EH (cell line): ENCODE measurements around the gene SPATA9.
"Not testable (repeated sequence)": the region's sequence is repeated elsewhere in the genome, so short reads cannot be mapped to it uniquely, and the experiment has no call there.

Experiments
- DNase-seq: peaks from one replicate; pipeline ENCODE4 v3.0.0-alpha.2; 2015; ENCODE audit warnings: low read depth

SPATA9 gene

DNA sequence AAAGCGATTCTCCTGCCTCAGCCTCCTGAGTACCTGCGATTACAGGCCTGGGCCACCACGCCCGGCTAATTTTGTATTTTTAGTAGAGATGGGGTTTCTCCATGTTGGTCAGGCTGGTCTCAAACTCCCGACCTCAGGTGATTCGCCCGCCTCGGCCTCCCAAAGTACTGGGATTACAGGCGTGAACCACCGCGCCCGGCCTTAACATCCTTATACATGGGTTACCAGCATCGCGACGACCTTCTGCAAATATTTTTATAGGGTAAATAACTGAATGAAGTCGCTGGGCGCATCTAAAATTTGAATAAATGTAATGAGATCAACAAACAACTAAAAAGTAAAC is 36.6 kb downstream of the SPATA9 start:
- not testable (repeated sequence) for DNase-seq

DNA sequence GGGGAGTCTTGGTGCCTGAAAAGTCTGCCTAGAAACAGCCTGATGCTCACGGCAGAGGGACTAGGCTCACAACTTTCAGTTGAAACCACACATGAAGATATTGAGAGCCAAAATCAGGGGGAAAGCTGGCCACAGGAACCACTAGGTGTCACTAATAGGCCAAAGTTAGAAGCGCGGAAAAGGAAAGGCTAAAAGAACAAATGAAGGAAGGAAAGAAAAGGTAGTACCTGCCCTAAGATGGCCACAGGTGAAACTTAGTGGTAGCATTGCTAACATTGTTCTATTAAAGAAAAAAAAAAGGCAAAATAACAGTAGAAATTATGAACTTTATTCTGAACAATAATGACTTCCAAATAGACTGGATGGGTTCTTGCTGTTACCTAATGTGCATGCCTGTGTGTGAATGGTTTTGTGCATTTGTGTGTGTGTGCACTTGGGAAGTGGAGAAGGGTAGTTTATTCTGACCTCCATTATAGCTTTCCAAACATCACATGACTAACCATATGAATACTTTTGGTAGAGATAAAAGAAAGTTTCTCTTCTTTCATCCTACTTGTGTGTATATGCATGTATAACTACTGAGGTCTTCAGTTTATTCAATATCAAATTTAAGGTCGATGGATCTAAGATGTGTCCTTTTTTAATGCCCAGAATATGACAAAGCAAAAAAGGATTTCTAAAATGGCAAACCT is 38.3 kb downstream of the SPATA9 start:
- peak; percentile 62 for DNase-seq

DNA sequence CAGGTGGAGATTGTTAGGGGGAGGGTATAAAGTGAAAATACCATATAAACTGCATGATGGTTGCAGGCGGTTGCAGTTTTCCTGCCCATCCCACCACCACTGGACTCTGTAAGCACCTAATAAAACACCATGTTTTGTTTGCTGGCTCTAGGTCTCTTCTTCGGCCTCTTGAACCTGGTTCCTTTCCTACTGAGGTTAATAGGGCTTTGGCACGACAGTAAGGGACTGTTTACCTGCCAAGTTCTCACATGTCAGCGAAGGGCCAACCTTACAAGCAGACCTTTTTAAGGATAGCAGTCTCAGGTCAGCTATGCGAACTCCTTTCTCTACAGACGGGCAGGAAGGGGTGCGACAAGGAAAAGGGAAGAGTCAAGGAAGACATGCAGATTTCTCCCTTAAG is 39.6 kb downstream of the SPATA9 start:
- DNase-seq, result no peak

GRCh38 chr5:95641741-95642220 is 41.0 kb downstream of the SPATA9 start:
- DNase-seq, result peak; percentile 72

GRCh38 chr5:95638632-95639031 is 44.2 kb downstream of the SPATA9 start:
- no peak for DNase-seq

DNA sequence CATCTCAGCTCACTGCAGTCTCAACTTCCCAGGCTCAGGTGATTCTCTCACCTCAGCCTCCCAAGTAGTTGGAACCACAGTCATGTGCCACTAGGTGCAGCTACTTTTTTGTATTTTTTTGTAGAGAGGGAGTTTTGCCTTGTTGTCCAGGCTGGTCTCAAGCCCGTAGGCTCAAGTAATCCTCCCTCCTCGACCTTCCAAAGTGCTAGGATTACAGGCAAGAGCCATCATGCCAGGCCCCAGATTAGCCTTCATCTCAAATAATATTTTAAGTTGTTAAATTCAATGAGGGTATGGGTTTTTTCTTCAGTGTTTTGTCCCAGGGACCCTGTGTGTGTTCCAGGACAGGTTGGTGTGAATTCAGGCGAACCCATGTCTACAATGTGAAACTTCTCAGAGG is 48.7 kb downstream of the SPATA9 start:
- no peak for DNase-seq

- no peak for DNase-seq
Measured at GRCh38 chr5:95633671-95634070, 49.1 kb downstream of the SPATA9 start.

- not testable (repeated sequence) for DNase-seq
Measured at GRCh38 chr5:95632942-95633341, 49.8 kb downstream of the SPATA9 start.

GRCh38 chr5:95631991-95632675 is 50.7 kb downstream of the SPATA9 start:
- DNase-seq, result peak; percentile 86

- DNase-seq, result peak; percentile 86
Measured at GRCh38 chr5:95631255-95631958, 51.4 kb downstream of the SPATA9 start.

- DNase-seq, result no peak
Measured at GRCh38 chr5:95630394-95630917, 52.3 kb downstream of the SPATA9 start.

- no peak for DNase-seq
Measured at GRCh38 chr5:95628933-95629332, 53.9 kb downstream of the SPATA9 start.

DNA sequence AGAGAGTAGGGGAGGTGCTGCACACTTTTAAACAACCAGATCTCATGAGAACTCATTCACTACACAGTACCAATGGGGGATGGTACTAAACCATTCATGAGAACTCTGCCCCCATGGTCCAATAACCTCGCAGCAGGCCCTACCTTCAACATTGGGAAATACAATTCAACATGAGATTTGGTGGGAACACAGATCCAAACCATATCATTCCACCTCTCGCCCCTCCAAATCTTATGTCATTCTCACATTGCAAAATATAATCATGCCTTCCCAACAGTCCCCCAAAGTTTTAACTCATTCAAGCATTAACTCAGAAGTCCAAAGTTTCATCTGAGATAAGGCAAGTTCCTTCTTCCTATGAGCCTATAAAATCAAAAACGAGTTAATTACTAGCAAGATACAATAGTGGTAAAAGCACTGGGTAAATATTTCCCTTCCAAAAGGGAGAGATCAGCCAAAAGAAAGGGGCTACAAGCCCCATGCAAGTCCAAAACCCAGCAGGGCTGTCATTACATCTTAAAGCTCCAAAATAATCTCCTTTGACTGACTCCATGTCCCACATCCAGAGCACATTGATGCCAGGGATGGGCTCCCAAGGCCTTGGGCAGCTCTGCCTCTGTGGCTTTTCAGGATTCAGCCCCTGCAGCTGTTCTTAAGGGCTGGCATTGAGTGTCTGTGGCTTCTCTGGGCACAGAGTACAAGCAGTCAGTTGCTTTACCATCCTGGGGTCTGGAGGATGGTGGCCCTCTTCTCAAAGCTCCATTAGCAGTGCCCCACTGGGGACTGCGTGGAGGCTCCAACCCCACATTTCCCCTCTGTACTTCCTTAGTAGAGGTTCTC is 54.6 kb downstream of the SPATA9 start:
- no peak for DNase-seq

DNA sequence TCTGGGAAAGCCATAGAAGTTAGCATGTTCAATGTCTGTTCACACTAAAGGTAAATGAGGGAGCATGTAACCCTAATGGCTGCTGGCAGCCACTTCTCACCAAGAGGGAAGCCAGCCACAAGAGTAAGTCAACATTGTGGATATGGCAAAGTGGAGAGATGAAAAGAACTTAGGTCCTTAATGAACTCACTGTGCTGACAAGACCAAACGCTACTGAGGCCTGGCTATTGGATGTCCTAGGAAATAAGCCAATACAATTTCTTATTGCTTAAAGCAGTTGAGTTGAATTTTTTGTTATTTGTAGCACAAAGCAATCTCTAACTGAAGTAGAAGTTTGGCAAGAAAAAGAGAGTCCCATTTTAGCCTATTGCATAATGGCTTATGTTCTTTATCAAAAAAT is 56.1 kb downstream of the SPATA9 start:
- no peak for DNase-seq

GRCh38 chr5:95624368-95624767 is 58.4 kb downstream of the SPATA9 start:
- no peak for DNase-seq

- no peak for DNase-seq
Measured at GRCh38 chr5:95623706-95624105, 59.1 kb downstream of the SPATA9 start.

DNA sequence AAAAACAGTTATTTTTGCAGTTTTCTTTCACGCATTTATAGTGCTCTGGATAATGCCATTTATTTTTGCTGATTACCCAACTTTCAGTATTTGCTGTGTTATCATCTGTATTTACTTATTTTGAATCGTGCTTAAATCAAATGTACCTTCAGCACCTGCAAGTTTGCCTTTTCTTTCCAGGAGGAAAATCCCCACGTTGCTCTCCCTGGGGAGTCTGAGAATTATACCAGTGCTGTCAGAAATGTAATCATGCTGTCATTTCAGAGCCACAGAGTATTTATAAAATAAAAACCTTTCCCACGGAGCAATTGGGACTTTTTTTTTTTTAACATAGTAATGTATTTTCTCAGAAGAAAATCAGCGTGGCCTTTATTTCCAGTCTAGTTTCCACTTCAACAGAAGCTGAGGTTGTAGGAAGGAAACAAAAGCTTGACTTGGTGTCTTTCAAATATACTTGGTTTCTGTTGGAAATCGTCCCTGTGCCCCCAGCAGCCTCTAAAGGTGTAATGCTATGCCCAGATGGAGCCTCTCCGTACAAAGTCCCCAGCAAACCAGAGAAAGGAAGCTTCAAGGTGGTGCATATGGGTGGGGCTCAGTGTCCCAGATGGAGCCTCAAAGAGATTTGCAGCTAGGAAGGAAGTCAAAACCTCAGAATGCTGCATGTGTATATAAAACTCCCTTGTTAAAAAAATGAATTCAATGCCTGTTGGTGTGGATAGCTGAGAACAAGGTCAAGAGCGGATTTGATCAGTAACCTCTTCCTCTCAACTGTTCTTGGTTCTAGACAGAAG is 60.8 kb downstream of the SPATA9 start:
- DNase-seq, result no peak

DNA sequence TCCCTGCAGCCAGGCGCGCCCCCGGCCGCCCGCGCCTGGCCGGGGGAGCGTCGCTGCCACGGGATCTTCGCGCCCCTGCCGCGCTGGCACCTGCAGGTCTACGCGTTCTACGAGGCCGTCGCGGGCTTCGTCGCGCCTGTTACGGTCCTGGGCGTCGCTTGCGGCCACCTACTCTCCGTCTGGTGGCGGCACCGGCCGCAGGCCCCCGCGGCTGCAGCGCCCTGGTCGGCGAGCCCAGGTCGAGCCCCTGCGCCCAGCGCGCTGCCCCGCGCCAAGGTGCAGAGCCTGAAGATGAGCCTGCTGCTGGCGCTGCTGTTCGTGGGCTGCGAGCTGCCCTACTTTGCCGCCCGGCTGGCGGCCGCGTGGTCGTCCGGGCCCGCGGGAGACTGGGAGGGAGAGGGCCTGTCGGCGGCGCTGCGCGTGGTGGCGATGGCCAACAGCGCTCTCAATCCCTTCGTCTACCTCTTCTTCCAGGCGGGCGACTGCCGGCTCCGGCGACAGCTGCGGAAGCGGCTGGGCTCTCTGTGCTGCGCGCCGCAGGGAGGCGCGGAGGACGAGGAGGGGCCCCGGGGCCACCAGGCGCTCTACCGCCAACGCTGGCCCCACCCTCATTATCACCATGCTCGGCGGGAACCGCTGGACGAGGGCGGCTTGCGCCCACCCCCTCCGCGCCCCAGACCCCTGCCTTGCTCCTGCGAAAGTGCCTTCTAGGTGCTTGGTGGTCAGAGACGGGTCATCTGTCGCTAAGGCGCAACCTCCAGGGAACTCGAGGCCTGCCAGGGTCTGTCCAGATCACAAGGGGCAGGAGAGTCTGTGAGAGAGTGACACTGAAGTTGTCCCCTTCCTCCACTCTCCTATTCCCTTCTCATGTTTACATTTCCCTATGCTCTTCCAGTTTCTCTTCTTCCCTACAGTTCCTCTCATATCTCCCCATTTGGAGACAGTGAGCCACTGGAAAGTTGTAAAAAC is 61.6 kb downstream of the SPATA9 start:
- DNase-seq, result peak; percentile 46

GRCh38 chr5:95620030-95620869 is 62.5 kb downstream of the SPATA9 start, which contains the start of gene GPR150:
Gene GPR150, plus strand, starts transcription at chr5:95620087. Its CDS starts 189 bp downstream, at chr5:95620276.
- DNase-seq, result peak; percentile 58
